Measurements from ENCODE around the gene MAP3K8. TPM values are rescaled to one million over a fixed set of nuclear protein-coding genes. Genes with fewer than 3 reads are reported as not detected.

MAP3K8 gene
- total and polyA plus RNA-seq, 2 of the 8 experiments (the other 6 are each of a cell fraction or from before 2014, with no cell fraction given) = 5.6 to 6.0 TPM

GRCh38 chr10:30432622-30433305, 1.2 kb upstream of the MAP3K8 start:
- H2AK5ac ChIP-seq (ENCODE audit: low read depth, low read length) = no peak overlapping the region
- 41% methylated on average over 29 of the region's 35 CpGs; no CpG with 5 or more reads in 1 of the 2 experiments for WGBS, 2 experiments (ENCODE audit: extremely low coverage in 1 of 2, insufficient coverage in 1 of 2, insufficient read length in 1 of 2, insufficient replicate concordance in 2 of 2, low coverage in 1 of 2, low lambda C conversion rate in 2 of 2, missing lambda C conversion rate in 1 of 2)
- peak overlapping the region in 2 of 4 experiments; percentile 51 to 72; a peak in 4 of 7 replicates for H3K9ac ChIP-seq (replicated peaks in 1 of 4; ENCODE audit: extremely low read depth in 1 of 4, low read depth in 3 of 4, low read length in 3 of 4)
- no peak overlapping the region for H3K4ac ChIP-seq (replicated peaks; ENCODE audit: insufficient read length, low read depth, low read length)
- peaks cover 8 to 16% (median 10%) of the 10 kb centered on the region in 4 experiments; a peak in 6 of 7 replicates for H3K4me1 ChIP-seq (replicated peaks in 1 of 4; ENCODE audit: control insufficient read depth in 3 of 4, insufficient read depth in 4 of 4, low read length in 3 of 4)
- peaks cover 20% of the 10 kb centered on the region; the same call in 1 of the 2 replicates for H3K23me2 ChIP-seq (ENCODE audit: low read depth, low read length)
- no peaks in the 10 kb centered on the region for H3K79me1 ChIP-seq (ENCODE audit: low read depth, low read length)
- no peak overlapping the region for H2BK120ac ChIP-seq (replicated peaks; ENCODE audit: low read depth, low read length)
- no peak for FAIRE-seq
- H4K8ac ChIP-seq (ENCODE audit: extremely low read depth, insufficient read depth, low read length) = no peak overlapping the region; the same call in 1 of the 2 replicates
- H3K27ac ChIP-seq (ENCODE audit: low read depth, low read length) = no peak overlapping the region; the same call in 1 of the 2 replicates
- peak overlapping the region; percentile 36; the same call in 1 of the 2 replicates for H3K18ac ChIP-seq (ENCODE audit: extremely low read depth, low read length)
- peak overlapping the region; percentile 50; the same call in 1 of the 2 replicates for H2BK12ac ChIP-seq (ENCODE audit: low read depth, low read length)
- no peaks in the 10 kb centered on the region for H3K36me3 ChIP-seq (ENCODE audit: control insufficient read depth in 2 of 4, insufficient read depth in 4 of 4, low read length in 3 of 4)
- no peak overlapping the region for H2BK15ac ChIP-seq (ENCODE audit: low read length)
- peaks cover 0 to 20% of the 10 kb centered on the region in 2 experiments; a peak in 2 of 4 replicates for H3K79me2 ChIP-seq (ENCODE audit: control insufficient read depth in 1 of 2, insufficient read depth in 2 of 2, low read length in 2 of 2)
- peak overlapping the region; percentile 73 for H2AFZ ChIP-seq (ENCODE audit: low read length)
- no peak overlapping the region for H3K56ac ChIP-seq (replicated peaks; ENCODE audit: insufficient read length, low read depth, low read length)
- peaks cover 0 to 10% (median 4%) of the 10 kb centered on the region in 4 experiments; a peak in 5 of 7 replicates for H3K27me3 ChIP-seq (replicated peaks in 1 of 4; ENCODE audit: control insufficient read depth in 3 of 4, extremely low read depth in 1 of 4, insufficient read depth in 3 of 4, low read length in 3 of 4)
- peak overlapping the region; percentile 70 to 91 (median 82) for H3K4me3 ChIP-seq (ENCODE audit: extremely low read depth in 1 of 4, insufficient read depth in 2 of 4, low read depth in 3 of 4, low read length in 4 of 4)
- DNase-seq (ENCODE audit: low read depth in 1 of 2, low spot score in 2 of 2) = no peak
- H4K20me1 ChIP-seq (replicated peaks in 1 of 2; ENCODE audit: control insufficient read depth in 1 of 2, insufficient read depth in 2 of 2, low read length in 2 of 2) = peaks cover 0 to 4% of the 10 kb centered on the region in 2 experiments
- H3K23ac ChIP-seq (ENCODE audit: insufficient read length) = no peak overlapping the region
- 0 out of 2 replicates have a peak overlapping the region, but pooled peaks have one; percentile 52 for H2BK5ac ChIP-seq (ENCODE audit: low read depth, low read length)
- no peak overlapping the region for H4K5ac ChIP-seq (ENCODE audit: insufficient read length, low read depth, low read length)
- peak overlapping the region; percentile 81 to 97 for H3K4me2 ChIP-seq (ENCODE audit: insufficient read depth in 1 of 2, low read depth in 2 of 2, low read length in 2 of 2)
- no peak overlapping the region for H3K14ac ChIP-seq (ENCODE audit: insufficient read length)
- H3K9me3 ChIP-seq (ENCODE audit: insufficient read depth in 2 of 2, low read depth in 1 of 2, low read length in 1 of 2) = no peaks in the 10 kb centered on the region
- POLR2A ChIA-PET (ENCODE audit: partially characterized antibody) = interaction anchor here (0.7 to 1.9 kb wide), 9 partner anchors 9 to 121 kb away, joined by 3 to 8 read pairs (median 3); no protein-coding TSS in a partner anchor
- TF ChIP-seq TAF1 (IDR thresholded peaks at IDR 0.05; ENCODE audit: low read depth, low read length) = 0 out of 2 replicates have a peak, but pooled peaks have one; percentile 20
- no peak for TF ChIP-seq SRF (IDR thresholded peaks at IDR 0.05; ENCODE audit: low read depth, low read length)
- TF ChIP-seq CBX8 (IDR thresholded peaks at IDR 0.05; ENCODE audit: borderline replicate concordance, low read depth, low read length) = no peak
- peak; percentile 66; the same call in 1 of the 2 replicates for TF ChIP-seq JUND (IDR thresholded peaks at IDR 0.05; ENCODE audit: low read length)
- H2BK20ac ChIP-seq (ENCODE audit: low read length) = no peak overlapping the region
- CTCF ChIA-PET (ENCODE audit: partially characterized antibody) = interaction anchor here (0.5 to 1.6 kb wide), 7 partner anchors 17 to 697 kb away, joined by 3 to 4 read pairs (median 3); no protein-coding TSS in a partner anchor
- no peak overlapping the region for H4K91ac ChIP-seq (replicated peaks; ENCODE audit: insufficient read length, low read length)

Measured in H1 (cell line).